GM23248 (cell line): ENCODE results near the gene CLIC4. TPM values are rescaled to one million over a fixed set of nuclear protein-coding genes. Genes with fewer than 3 reads are reported as not detected.
A peak's percentile ranks its signal among the peaks of the same experiment; 100 is the strongest.
"Not testable (repeated sequence)": the region's sequence is repeated elsewhere in the genome, so short reads cannot be mapped to it uniquely, and the experiment has no call there.

Experiments used
- DNase-seq: peaks from one replicate; pipeline ENCODE4 v3.0.0-alpha.2; 2015
- H2AFZ ChIP-seq: fragments of 200-600 bp; sonication (generic); 2 replicates; pipeline ENCODE4 v1.6.1; 2016; ENCODE audit warnings: antibody characterized with exemption
- H3F3A ChIP-seq: fragments of 200-600 bp; sonication (generic); 2 replicates; pipeline ENCODE4 v1.6.1; 2016; ENCODE audit warnings: mild to moderate bottlenecking, antibody characterized with exemption, mixed run types; ENCODE audit not compliant: insufficient read depth
- H3K27ac ChIP-seq: fragments of 200-600 bp; sonication (generic); 2 replicates; pipeline ENCODE4 v1.5.1; 2016; ENCODE audit warnings: mild to moderate bottlenecking
- H3K27me3 ChIP-seq: fragments of 200-600 bp; sonication (generic); replicated peaks from 2 replicates; pipeline ENCODE4 v1.6.1; 2016; ENCODE audit warnings: mild to moderate bottlenecking; ENCODE audit not compliant: insufficient read depth
- H3K36me3 ChIP-seq: fragments of 200-600 bp; sonication (generic); 2 replicates; pipeline ENCODE4 v1.6.1; 2016; ENCODE audit warnings: low read depth, mild to moderate bottlenecking
- H3K4me1 ChIP-seq: fragments of 200-600 bp; sonication (generic); 2 replicates; pipeline ENCODE4 v1.6.1; 2016; ENCODE audit warnings: mild to moderate bottlenecking; ENCODE audit not compliant: insufficient read depth
- H3K4me2 ChIP-seq: fragments of 200-600 bp; sonication (generic); one replicate; pipeline ENCODE4 v1.6.1; 2016; ENCODE audit warnings: mild to moderate bottlenecking; ENCODE audit not compliant: unreplicated experiment
- H3K4me3 ChIP-seq: fragments of 200-600 bp; sonication (generic); 2 replicates; pipeline ENCODE4 v1.5.1; 2016; ENCODE audit warnings: mild to moderate bottlenecking
- H3K79me2 ChIP-seq: fragments of 200-600 bp; sonication (generic); 2 replicates; pipeline ENCODE4 v1.6.1; 2016; ENCODE audit warnings: mild to moderate bottlenecking; ENCODE audit not compliant: insufficient read depth
- H3K9ac ChIP-seq: fragments of 200-600 bp; sonication (generic); 2 replicates; pipeline ENCODE4 v1.6.1; 2016; ENCODE audit warnings: mild to moderate bottlenecking
- H3K9me2 ChIP-seq: fragments of 200-600 bp; sonication (generic); 2 replicates; pipeline ENCODE4 v1.6.1; 2016; ENCODE audit warnings: mixed run types, mild to moderate bottlenecking, moderate library complexity; ENCODE audit not compliant: insufficient read depth
- H3K9me3 ChIP-seq: fragments of 200-600 bp; sonication (generic); one replicate; pipeline ENCODE4 v1.6.1; 2017; ENCODE audit warnings: low read depth
- H4K20me1 ChIP-seq: fragments of 200-600 bp; sonication (generic); 2 replicates; pipeline ENCODE4 v1.6.0; 2016; ENCODE audit not compliant: insufficient read depth
- EZH2 ChIP-seq: fragments of 200-600 bp; sonication (generic); IDR thresholded peaks from 2 replicates; pipeline ENCODE4 v1.6.1; 2018; ENCODE audit warnings: antibody characterized with exemption, mild to moderate bottlenecking; ENCODE audit not compliant: insufficient read depth, poor library complexity, severe bottlenecking
- EZH2phosphoT487 ChIP-seq: fragments of 200-600 bp; sonication (generic); IDR thresholded peaks from 2 replicates; pipeline ENCODE4 v1.6.1; 2018; ENCODE audit warnings: antibody characterized with exemption, moderate library complexity, mild to moderate bottlenecking, low read depth; ENCODE audit not compliant: insufficient read depth
- WGBS, 2 experiments: methylation state at CpG; one replicate each; pipeline ENCODE4 v1.1.6; 2015 to 2017; ENCODE audit warnings: low lambda C conversion rate in 2 of 2, low coverage in 1 of 2; ENCODE audit errors: missing lambda C conversion rate in 2 of 2; 5-methylcytosine and 5-hydroxymethylcytosine counted together
- in situ Hi-C: fragments of 300-500 bp; cut with MboI; formaldehyde crosslinking; loops from 2 replicates; pipeline ENCODE4 v1.15.0; 2020
- polyA plus RNA-seq: library from polyadenylated mRNA; unstranded; fragments of >200 nt; fragmentation: Nextera tagmentation; extraction: Ambion mirVana; gene quantifications from 2 replicates; pipeline ENCODE4 v1.2.1, GENCODE V29; 2016
- total RNA-seq: library from RNA; depleted of rRNA; stranded (reverse); fragments of >200 nt; shearing (Covaris generic); gene quantifications from 2 replicates; pipeline ENCODE4 v1.2.3, GENCODE V29; 2014

CLIC4 gene
- total and polyA plus RNA-seq, 2 experiments from 2014 or later: 1,380 to 1,665 TPM

DNA sequence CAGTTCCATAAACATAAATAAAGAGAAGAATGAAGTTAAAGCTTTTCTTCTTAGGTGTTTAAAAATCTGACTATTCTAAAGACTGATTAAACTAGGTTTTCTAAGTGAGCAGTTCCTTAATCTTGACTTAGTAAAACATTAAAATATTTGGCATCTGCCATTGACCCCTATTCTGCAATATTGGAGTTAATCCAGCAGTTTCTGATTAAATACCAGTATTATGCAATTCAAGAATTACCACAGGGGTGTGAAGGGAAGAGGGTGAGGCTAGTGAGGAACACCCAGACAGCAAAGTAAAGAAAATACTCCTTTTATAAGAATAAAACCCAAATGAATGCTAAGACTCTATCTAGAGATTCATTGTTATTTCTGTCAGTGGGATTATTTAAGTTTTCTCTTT lies 40.9 kb downstream of the CLIC4 start:
- H3K9me3 ChIP-seq: no peaks in the 10 kb centered on the region
- H3K4me1 ChIP-seq: peaks cover 57% of the 10 kb centered on the region
- H3F3A ChIP-seq: peaks cover 78% of the 10 kb centered on the region
- in situ Hi-C loops: no loop called here
- H3K36me3 ChIP-seq: peaks cover 32% of the 10 kb centered on the region
- DNase-seq: peak; percentile 66
- H3K9ac ChIP-seq: no peak overlapping the region
- no peaks in the 10 kb centered on the region for H3K9me2 ChIP-seq
- TF ChIP-seq EZH2phosphoT487: no peak
- TF ChIP-seq EZH2: no peak
- H3K4me2 ChIP-seq: peak overlapping the region; percentile 55
- peaks cover 59% of the 10 kb centered on the region for H4K20me1 ChIP-seq
- H3K27ac ChIP-seq: peak overlapping the region; percentile 35
- peaks cover 100% of the 10 kb centered on the region for H3K79me2 ChIP-seq
- no peaks in the 10 kb centered on the region for H3K27me3 ChIP-seq
- H3K4me3 ChIP-seq: no peak overlapping the region
- no peak overlapping the region for H2AFZ ChIP-seq

DNA sequence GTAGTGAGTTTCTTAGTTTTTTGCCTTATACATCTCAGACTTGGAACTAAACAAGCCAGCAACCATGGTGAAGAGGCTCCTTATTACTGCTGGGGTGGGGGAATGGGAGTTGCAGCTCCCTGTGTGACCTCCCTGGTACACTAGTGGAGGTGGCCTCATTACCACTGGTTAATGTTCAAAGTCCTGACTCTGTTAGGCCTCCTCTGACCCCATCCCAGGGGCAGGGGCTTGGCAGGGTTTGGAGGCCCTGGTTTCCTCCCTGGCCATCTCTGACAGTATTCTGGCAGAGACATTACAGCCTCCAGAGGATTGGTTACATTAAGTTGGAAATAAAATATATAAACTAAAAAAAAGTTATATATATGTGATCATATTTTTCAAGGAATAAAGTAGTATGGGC lies 45.2 kb downstream of the CLIC4 start:
- H3F3A ChIP-seq: peaks cover 72% of the 10 kb centered on the region
- no peaks in the 10 kb centered on the region for H3K27me3 ChIP-seq
- in situ Hi-C loops: no loop called here
- H3K4me3 ChIP-seq: no peak overlapping the region
- H3K4me2 ChIP-seq: no peak overlapping the region
- H3K36me3 ChIP-seq: peaks cover 16% of the 10 kb centered on the region; the same call in 1 of the 2 replicates
- H3K79me2 ChIP-seq: peaks cover 100% of the 10 kb centered on the region
- H2AFZ ChIP-seq: no peak overlapping the region
- peak overlapping the region; percentile 36 for H3K27ac ChIP-seq
- H3K9me3 ChIP-seq: no peaks in the 10 kb centered on the region
- no peak for DNase-seq
- no peak overlapping the region for H3K9ac ChIP-seq
- H3K4me1 ChIP-seq: peaks cover 62% of the 10 kb centered on the region
- TF ChIP-seq EZH2phosphoT487 (no peak), EZH2 (no peak)
- H4K20me1 ChIP-seq: peaks cover 46% of the 10 kb centered on the region
- no peaks in the 10 kb centered on the region for H3K9me2 ChIP-seq

DNA sequence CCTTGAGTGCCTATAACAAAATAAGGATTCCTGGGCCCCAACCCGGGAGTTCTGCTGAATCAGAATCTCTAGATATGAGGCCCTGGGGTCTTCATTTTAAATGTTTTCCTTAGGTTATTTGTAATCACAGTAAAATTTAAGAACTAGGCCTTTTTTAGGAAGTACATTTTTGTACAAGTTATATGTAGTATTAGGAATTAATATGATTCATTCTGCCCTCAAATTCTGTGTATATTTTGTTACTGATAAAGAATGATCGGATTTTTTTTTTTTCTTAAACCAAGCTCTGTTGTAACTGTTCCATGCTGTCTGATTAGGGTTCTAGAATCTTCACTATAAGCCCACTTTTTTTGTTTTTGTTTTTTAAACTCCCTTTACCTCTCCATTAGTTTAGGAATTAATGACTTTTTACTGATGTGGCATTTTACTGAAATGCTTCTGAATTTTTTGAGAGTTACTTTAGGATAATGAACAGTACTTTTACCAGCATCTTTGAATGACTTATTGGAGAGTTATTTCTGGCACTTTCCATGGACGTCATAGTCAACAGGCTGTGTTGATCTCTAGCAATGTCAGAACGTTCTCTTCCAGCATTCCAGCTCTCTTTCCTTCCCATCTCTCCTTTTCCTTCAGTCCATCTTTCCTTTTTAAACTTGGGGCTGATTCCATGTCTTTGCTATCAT lies 48.3 kb downstream of the CLIC4 start:
- DNase-seq: peak; percentile 84
- peaks cover 41% of the 10 kb centered on the region for H4K20me1 ChIP-seq
- peak overlapping the region; percentile 43 for H3K4me3 ChIP-seq
- H3K9ac ChIP-seq: peak overlapping the region; percentile 41
- peak overlapping the region; percentile 74 for H3K27ac ChIP-seq
- H3K4me1 ChIP-seq: peaks cover 68% of the 10 kb centered on the region
- peaks cover 79% of the 10 kb centered on the region for H3F3A ChIP-seq
- H3K27me3 ChIP-seq: no peaks in the 10 kb centered on the region
- in situ Hi-C loops: no loop called here
- 20 to 21% methylated on average over 4 of the region's 4 CpGs for WGBS, 2 experiments
- no peak overlapping the region for H2AFZ ChIP-seq
- H3K4me2 ChIP-seq: peak overlapping the region; percentile 68
- peaks cover 100% of the 10 kb centered on the region for H3K79me2 ChIP-seq
- H3K9me3 ChIP-seq: no peaks in the 10 kb centered on the region
- no peak for TF ChIP-seq EZH2
- TF ChIP-seq EZH2phosphoT487: no peak
- peaks cover 21% of the 10 kb centered on the region; the same call in 1 of the 2 replicates for H3K36me3 ChIP-seq
- H3K9me2 ChIP-seq: no peaks in the 10 kb centered on the region

DNA sequence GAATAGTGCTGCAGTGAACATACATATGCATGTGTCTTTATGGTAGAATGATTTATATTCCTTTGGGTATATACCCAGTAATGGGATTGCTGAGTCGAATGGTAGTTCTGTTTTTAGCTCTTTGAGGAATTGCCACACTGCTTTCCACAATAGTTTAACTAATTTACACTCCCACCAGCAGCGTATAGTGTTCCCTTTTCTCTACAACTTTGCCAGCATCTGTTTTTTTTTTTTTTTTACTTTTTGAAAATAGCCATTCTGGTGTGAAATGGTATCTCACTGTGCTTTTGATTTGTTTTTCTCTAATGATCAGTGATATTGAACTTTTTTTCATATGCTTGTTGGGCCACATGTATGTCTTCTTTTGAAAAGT lies 48.9 kb downstream of the CLIC4 start:
- Histone ChIP-seq H3K4me1 (peaks cover 67% of the 10 kb centered on the region), H3K79me2 (peaks cover 95% of the 10 kb centered on the region), H4K20me1 (peaks cover 37% of the 10 kb centered on the region), H3K4me3 (peak overlapping the region; percentile 43), H3K36me3 (peaks cover 16% of the 10 kb centered on the region; the same call in 1 of the 2 replicates), H3K9ac (peak overlapping the region; percentile 41), H3K27ac (peak overlapping the region; percentile 74), H3K4me2 (peak overlapping the region; percentile 68), H3F3A (peaks cover 73% of the 10 kb centered on the region)
- 24 to 28% methylated on average over 2 of the region's 2 CpGs for WGBS, 2 experiments
- H3K27me3 ChIP-seq, H2AFZ ChIP-seq, H3K9me2 ChIP-seq, in situ Hi-C loops, DNase-seq, H3K9me3 ChIP-seq: not testable (repeated sequence)

DNA sequence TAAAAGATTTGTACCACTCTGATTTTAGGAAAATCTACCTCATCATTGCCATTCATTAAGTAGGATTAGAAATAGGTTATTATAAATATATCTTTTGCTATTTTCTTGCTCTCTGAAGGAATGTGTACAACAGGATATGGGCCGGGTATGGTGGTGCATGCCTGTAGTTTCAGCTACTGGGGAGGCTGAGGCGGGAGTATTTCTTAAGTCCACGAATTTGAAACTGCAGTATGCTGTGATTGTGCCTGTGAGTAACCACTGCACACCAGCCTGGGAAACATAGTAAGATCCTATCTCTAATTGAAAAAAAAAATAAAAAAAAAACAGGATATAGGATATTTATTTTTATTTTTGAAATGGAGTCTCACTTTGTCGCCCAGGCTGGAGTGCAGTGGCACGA lies 50.0 kb downstream of the CLIC4 start:
- H3K9me2 ChIP-seq: no peaks in the 10 kb centered on the region
- DNase-seq: peak; percentile 47
- H4K20me1 ChIP-seq: peaks cover 37% of the 10 kb centered on the region
- peak overlapping the region; percentile 68 for H3K4me2 ChIP-seq
- H3K79me2 ChIP-seq: peaks cover 85% of the 10 kb centered on the region
- H3K9ac ChIP-seq: no peak overlapping the region
- H3K36me3 ChIP-seq: peaks cover 9% of the 10 kb centered on the region; the same call in 1 of the 2 replicates
- H3K27me3 ChIP-seq: no peaks in the 10 kb centered on the region
- in situ Hi-C loops: no loop called here
- H3K4me1 ChIP-seq: peaks cover 59% of the 10 kb centered on the region
- WGBS, 2 experiments: 95 to 97% methylated on average over 5 of the region's 5 CpGs
- peak overlapping the region; percentile 74 for H3K27ac ChIP-seq
- no peak overlapping the region for H2AFZ ChIP-seq
- peaks cover 67% of the 10 kb centered on the region for H3F3A ChIP-seq
- H3K4me3 ChIP-seq: no peak overlapping the region; the same call in 1 of the 2 replicates
- no peaks in the 10 kb centered on the region for H3K9me3 ChIP-seq
- TF ChIP-seq EZH2: no peak
- TF ChIP-seq EZH2phosphoT487: no peak
